NCI-H1417 (cell line): ENCODE measurements around the gene C14orf132.
"Not testable (repeated sequence)": the region's sequence is repeated elsewhere in the genome, so short reads cannot be mapped to it uniquely, and the experiment has no call there.

Experiments
- DNase-seq, 3 experiments: peaks; one replicate each; lab custom pipeline; 2025; lab: John Stamatoyannopoulos, UW

Gene C14orf132

GRCh38 chr14:96059519-96060135, 20.5 kb downstream of the C14orf132 start:
- DNase-seq: no peak

DNA sequence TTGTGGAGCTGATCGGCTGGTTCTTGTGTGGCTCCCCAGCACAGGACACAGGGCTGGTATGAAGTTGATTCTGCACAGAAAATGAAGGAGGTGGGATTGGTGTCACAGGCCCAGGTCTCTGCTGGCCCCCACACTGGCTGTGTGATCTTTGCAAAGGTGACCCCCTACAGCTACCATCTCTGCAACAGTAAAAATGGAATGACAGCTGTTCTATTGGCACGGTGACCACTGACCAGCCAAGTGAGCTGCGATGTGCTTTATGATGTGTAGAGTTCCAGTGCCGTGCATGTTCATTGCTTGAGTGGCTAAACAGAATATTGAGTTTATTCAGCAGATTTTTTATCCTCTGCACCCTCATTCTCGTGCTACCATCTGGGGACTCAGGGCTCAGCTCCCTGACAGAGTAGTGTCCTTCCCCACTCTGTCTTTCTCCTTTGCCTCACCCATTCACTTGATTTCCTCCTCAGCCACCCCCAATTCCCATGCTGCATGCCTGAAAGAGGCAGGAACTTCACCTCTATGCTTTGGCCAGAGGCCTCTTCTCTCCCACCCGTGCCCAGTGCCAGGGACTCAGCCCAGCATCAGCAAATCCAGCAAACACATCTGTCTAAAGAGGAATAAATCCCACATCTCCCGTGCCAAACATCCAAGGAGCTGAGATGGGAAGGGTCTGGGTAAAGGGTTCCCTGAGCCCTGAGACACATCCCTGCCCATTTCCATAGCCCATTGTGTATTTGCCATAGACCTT, 21.2 kb downstream of the C14orf132 start:
- no peak for DNase-seq

DNA sequence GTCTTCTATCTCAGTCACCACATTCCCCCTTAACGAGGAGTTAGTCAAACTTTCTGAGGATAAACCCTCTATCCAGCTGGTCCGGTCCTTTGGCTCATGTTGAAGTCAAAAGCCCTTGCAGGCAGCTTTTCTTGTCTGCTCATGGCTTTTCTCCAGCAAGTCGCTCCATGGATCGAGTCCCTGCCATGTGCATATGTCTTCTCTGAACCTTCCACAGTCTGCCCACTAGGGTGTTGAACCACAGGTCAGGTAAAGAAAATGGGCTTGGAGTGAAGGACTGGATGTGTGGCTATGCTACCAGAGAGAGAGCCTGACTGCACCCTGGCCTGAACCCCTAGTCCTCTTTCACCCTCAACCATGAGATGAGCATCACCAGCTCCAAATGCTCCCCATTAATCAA, 22.8 kb downstream of the C14orf132 start:
- no peak for DNase-seq

- no peak for DNase-seq
Observed at GRCh38 chr14:96062506-96062905, 23.3 kb downstream of the C14orf132 start.

GRCh38 chr14:96064866-96065265, 25.7 kb downstream of the C14orf132 start:
- DNase-seq: no peak

DNA sequence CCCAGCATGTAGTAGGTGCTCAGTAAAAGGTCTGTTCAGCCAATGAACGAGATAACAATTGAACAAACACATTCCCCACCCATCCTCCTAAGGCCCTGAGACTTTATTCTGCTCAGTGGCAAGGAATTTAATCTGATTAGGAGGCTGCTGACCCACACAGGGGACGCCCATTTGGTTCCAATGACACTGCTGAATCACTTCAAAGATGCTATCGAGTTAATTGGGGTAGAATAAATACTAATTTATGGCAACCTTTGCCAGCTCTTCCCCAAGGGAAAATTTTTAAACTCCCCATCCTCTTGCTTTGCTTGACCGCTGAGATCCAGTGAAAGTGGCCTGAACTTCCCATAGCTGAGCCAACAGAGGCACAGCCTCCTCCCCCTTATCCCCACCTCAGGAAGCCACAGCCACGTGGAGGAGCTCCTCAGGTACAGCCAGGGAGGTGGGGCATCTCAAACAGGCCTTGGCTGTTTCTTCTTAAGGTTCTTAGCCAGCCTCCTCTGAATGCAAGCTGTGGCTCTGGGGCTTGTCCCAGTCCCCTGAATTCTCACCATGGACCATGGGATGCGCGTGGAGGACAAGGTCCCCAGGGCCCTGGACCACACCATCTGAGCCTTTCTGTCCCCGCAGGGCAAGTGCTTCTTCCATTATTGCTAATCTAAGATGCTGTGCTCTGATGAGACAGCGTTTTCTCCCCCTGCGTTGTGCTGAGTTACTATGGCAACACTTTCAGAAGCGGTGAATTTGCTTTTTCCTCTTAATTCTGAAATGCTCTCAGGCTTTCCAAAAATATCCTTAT, 26.7 kb downstream of the C14orf132 start:
- no peak for DNase-seq

GRCh38 chr14:96066976-96067375, 27.8 kb downstream of the C14orf132 start:
- DNase-seq: no peak

DNA sequence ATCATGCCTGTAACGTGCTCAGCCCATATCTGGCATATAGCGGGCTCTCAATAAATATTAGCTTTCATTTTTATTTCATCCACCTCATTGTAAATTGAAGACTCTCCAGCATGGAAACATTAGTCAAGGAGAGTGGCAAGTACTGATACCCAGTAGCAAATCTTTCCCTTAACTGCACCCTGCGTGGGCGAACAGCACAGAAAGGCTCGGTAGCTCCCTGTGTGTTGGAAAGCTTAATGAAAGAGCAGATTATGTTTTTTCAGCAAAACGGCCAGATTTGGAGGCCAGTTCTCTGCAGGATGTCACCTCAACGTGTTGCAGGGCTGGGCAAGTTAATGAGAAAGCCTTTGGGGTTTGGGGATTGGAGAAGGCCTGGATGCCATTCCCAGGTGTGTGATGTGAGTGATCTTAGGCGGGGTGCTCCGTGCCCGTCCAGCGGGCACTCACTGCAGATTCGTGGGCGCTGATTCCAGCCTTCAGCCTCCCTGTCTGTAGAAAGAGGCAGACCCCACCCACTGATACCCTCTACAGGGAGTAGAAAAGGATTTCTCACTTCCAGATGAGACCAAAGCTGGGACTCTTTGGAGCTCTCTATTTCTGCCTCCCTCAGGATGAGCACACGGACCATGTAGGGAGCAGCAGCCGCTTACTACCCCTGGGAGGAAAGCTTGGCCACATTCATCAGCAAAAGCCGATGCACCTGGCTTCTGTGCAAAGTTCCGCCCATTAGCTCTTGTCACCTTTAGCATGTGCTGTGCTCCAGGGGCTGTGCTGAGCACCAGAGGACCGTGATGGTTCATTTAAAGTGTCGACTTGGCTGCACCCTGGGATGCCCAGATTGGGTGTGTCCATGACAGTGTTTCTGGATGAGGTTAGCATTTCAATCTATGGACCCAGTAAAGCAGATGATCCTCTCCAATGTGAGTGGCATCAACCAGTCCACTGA, 29.1 kb downstream of the C14orf132 start:
- peak in 1 of 3 experiments; percentile 10 for DNase-seq

- DNase-seq: no peak
Observed at GRCh38 chr14:96069421-96069820, 30.3 kb downstream of the C14orf132 start.

GRCh38 chr14:96071561-96071960, 32.4 kb downstream of the C14orf132 start:
- DNase-seq: no peak

GRCh38 chr14:96072076-96072475, 32.9 kb downstream of the C14orf132 start:
- no peak for DNase-seq

DNA sequence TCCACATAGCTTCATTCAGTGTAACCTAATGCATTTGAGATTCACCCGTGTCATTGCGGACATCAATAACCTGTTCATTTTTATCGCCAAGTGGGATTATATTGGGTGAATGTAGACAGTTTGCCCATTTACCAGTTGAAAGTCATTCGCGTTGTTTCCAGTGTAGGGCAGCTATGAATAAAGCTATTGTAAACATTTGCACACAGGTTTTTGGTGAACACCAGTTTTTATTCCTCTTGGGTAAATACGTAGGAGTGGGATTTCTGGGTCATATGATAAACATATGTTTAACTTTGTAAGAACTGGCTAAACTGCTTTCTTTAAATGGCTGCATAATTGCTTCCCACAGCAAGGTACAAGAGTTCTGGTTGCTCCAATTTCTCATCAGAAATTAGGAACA, 33.6 kb downstream of the C14orf132 start:
- no peak for DNase-seq

DNA sequence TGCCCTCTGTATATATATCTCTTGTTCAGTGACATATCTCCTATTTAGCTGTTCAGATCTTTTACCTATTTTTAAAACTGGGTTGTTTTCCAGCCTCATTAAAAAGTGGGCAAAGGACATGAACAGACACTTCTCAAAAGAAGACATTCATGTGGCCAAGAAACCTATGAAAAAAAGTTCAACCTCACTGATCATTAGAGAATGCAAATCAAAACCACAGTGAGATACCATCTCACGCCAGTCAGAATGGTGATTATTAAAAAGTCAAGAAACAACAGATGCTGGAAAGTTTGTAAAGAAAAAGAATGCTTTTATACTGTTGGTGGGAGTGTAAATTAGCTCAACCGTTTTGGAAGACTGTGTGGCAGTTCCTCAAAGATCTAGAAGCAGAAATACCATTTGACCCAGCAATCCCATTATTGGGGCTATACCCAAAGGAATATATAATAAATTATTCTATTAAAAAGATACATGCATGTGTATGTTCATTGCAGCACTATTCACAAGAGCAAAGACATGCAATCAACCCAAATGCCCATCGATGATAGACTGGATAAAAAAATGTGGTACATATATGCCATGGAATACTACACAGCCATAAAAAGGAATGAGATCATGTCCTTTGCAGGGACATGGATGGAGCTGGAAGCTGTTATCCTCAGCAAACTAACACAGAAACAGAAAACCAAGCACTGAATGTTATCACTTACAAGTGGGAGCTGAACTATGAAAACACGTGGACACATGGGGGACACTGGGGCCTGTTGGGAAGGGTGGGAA, 34.3 kb downstream of the C14orf132 start:
- DNase-seq: not testable (repeated sequence)

- DNase-seq: peak in 1 of 3 experiments; percentile 13
Observed at GRCh38 chr14:96077983-96078624, 38.9 kb downstream of the C14orf132 start.

GRCh38 chr14:96078625-96079016, 39.5 kb downstream of the C14orf132 start:
- no peak for DNase-seq

DNA sequence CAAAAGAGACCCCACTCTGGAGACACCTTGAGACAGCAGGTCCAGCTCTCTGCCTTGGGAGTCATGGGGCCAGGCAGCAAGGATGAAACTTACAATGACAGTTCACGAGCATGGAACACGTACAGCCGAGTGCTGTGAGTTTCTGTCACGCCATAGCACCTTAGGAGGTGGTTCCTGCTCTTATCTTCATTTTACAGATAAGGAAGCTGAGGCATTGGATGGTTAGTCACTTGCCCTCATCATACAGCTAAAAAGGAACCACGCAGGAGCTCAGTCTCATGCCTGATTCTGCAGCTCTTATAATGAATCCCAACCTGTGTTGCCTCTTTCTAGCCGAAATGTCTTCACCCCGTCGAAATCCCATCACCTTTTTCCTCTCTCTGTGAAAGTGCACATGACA, 39.9 kb downstream of the C14orf132 start:
- DNase-seq: no peak

GRCh38 chr14:96080571-96080970, 41.4 kb downstream of the C14orf132 start:
- DNase-seq: no peak

DNA sequence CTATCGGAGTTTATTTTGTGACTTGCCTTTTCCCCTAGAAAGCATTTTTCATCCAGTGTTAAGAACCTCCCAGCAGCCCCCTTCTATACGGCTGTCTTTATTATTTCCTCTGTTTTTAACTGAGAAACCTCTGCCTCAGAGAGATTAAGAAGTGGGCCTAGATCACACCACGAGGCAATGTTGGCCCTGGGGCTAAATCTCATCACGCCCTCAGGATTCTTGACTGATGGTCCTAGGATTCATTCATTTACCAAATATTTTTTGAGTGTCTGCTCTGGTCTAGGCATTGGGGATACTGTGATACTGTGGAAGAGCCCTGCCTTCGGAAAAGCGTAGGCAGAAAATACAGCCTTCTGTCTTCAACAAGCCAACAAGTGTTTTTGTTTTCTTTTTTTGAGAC, 42.1 kb downstream of the C14orf132 start:
- DNase-seq: no peak

DNA sequence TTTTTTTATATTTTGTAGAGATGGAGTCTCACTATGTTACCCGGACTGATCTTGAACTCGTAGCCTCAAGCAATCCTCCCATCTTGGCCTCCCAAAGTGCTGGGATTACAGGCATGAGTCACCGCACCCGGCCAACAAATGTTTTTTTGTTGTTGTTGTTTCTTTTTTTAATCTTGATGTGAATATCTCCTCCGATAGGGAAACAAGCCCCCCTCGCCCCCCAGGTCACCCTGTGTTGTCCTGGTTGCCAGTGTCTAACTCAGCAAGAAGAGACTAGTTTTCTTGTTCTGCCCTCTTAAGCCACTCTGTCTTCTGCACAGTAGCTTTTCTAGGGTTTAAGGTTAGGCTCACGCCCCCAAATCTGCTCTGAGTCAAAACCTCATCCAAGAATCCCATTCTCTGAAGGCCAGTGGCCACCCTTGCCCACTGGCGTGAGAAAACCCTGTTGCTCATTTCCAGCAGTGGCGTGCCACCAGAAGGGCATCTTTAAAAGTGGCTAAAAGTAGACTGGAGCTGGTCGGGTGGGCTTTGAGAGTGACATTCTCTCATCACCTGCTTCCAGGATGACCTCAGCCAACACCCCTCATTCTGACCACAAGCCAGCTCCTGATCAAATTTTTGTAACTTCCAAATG, 42.7 kb downstream of the C14orf132 start:
- DNase-seq: no peak
